ENCODE measurements around the gene TALDO1.

- no peak for TF ChIP-seq REST (IDR thresholded peaks at IDR 0.05; ENCODE audit: low read depth, low read length)
- TF ChIP-seq JUND (IDR thresholded peaks at IDR 0.05) = no peak
- no peak for TF ChIP-seq CTCF (IDR thresholded peaks at IDR 0.05)
- TF ChIP-seq RAD21 (IDR thresholded peaks at IDR 0.05; ENCODE audit: low read length) = no peak
- no peak for TF ChIP-seq YY1 (IDR thresholded peaks at IDR 0.05; ENCODE audit: low read depth)
- TF ChIP-seq TAF1 (IDR thresholded peaks at IDR 0.05; ENCODE audit: borderline replicate concordance, low read depth, low read length) = no peak
- TF ChIP-seq, protein P1, sequence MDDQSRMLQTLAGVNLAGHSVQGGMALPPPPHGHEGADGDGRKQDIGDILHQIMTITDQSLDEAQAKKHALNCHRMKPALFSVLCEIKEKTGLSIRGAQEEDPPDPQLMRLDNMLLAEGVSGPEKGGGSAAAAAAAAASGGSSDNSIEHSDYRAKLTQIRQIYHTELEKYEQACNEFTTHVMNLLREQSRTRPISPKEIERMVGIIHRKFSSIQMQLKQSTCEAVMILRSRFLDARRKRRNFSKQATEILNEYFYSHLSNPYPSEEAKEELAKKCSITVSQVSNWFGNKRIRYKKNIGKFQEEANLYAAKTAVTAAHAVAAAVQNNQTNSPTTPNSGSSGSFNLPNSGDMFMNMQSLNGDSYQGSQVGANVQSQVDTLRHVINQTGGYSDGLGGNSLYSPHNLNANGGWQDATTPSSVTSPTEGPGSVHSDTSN (IDR thresholded peaks at IDR 0.05) = no peak
- TF ChIP-seq ELF1 (IDR thresholded peaks at IDR 0.05) = no peak
- no peak for TF ChIP-seq MXI1 (IDR thresholded peaks at IDR 0.05; ENCODE audit: low read depth, low read length)
- no peak for TF ChIP-seq CHD2 (IDR thresholded peaks at IDR 0.05; ENCODE audit: low read length, partially characterized antibody)
- TF ChIP-seq RXRA (IDR thresholded peaks at IDR 0.05; ENCODE audit: borderline replicate concordance, low read depth) = no peak
- no peak for TF ChIP-seq NFIC (IDR thresholded peaks at IDR 0.05; ENCODE audit: borderline replicate concordance)
These were observed 37.9 kb upstream of the TALDO1 start for GRCh38 chr11:709109-709997.

All from SK-N-SH (cell line).